Gastrocnemius medialis (tissue), 4 donors: ENCODE measurements around the gene PLCD1. TPM values are rescaled to one million over a fixed set of nuclear protein-coding genes. Genes with fewer than 3 reads are reported as not detected.
"Not testable (repeated sequence)": the region's sequence is repeated elsewhere in the genome, so short reads cannot be mapped to it uniquely, and the experiment has no call there.

Experiments used
- ATAC-seq, 2 donors: fragments of 150-250 bp; one replicate each; pipeline ENCODE4 v1.9.1; 2016
- DNase-seq, 2 donors: peaks; one replicate each; pipeline ENCODE4 v3.0.0-alpha.2; 2019
- H3K27ac ChIP-seq, 4 donors: fragments of 200-600 bp; sonication (generic); 1 replicate in 1 of 4; 2 replicates in 3 of 4; pipeline ENCODE4 v1.5.1; 2016 to 2018; ENCODE audit warnings: mild to moderate bottlenecking in 2 of 4, moderate library complexity in 1 of 4
- H3K27me3 ChIP-seq, 3 donors: fragments of 200-600 bp; sonication (generic) in 2 of 3; 1 replicate in 1 of 3; 2 replicates in 2 of 3; pipeline versions ENCODE4 v1.5.1 to v1.6.0; 2016 to 2019; ENCODE audit warnings: mild to moderate bottlenecking in 1 of 3, moderate library complexity in 1 of 3
- H3K36me3 ChIP-seq, 2 donors: fragments of 200-600 bp; sonication (generic) in 1 of 2; one replicate each; pipeline ENCODE4 v1.5.1; 2017 to 2018
- H3K4me1 ChIP-seq, 2 donors: fragments of 200-600 bp; sonication (generic) in 1 of 2; one replicate each; pipeline ENCODE4 v1.5.1; 2016 to 2017; ENCODE audit warnings: mild to moderate bottlenecking in 2 of 2
- H3K4me3 ChIP-seq, 4 donors: fragments of 200-600 bp; sonication (generic) in 3 of 4; 1 replicate in 1 of 4; 2 replicates in 3 of 4; pipeline ENCODE4 v1.5.1; 2016 to 2019; ENCODE audit warnings: mild to moderate bottlenecking in 2 of 4
- H3K9me3 ChIP-seq, 3 donors: fragments of 200-600 bp; sonication (generic) in 2 of 3; 1 replicate in 1 of 3; 2 replicates in 2 of 3; pipeline ENCODE4 v1.5.1; 2016 to 2019
- CTCF ChIP-seq, 5 experiments: fragments of 450-650 bp in 3 of 5; fragments of 200-600 bp in 2 of 5; sonication (generic) in 2 of 5; IDR thresholded peaks in 4 of 5; conservative IDR thresholded peaks in 1 of 5; 1 replicate in 4 of 5; 2 replicates in 1 of 5; pipeline ENCODE4 v1.5.1; 2016 to 2019; ENCODE audit warnings: antibody characterized with exemption in 5 of 5, mild to moderate bottlenecking in 3 of 5, moderate library complexity in 3 of 5
- POLR2A ChIP-seq, 2 donors: fragments of 450-650 bp; IDR thresholded peaks; one replicate each; pipeline ENCODE4 v1.6.1; 2017; ENCODE audit warnings: antibody characterized with exemption in 2 of 2, mild to moderate bottlenecking in 2 of 2, moderate library complexity in 2 of 2
- in situ Hi-C, 4 donors: fragments of 200-750 bp; cut with MboI; loops; one replicate each; pipeline versions ENCODE4 v1.15.0 to v1.8.0; 2017; ENCODE audit warnings: low sequenced_read_pairs in 4 of 4
- intact Hi-C: fragments of 100-400 bp; cut with DNase I; formaldehyde crosslinking; loops from one replicate; pipeline ENCODE4 v1.15.1; 2023; ENCODE audit warnings: low total_unique reads
- total RNA-seq, 4 donors: library from RNA; depleted of rRNA; stranded (reverse); fragments of >200 nt; gene quantifications; one replicate each; pipeline versions ENCODE4 v1.1.0 to v1.2.3, GENCODE V29; 2016

Gene PLCD1
- total RNA-seq, 4 donors from 2014 or later = 2.4 to 6.2 (median 4.7) TPM

- no peak for TF ChIP-seq POLR2A (IDR thresholded peaks at IDR 0.05)
- no peak for TF ChIP-seq CTCF (IDR thresholded peaks at IDR 0.05 in 4 of 5, conservative IDR thresholded peaks at IDR 0.05 in 1 of 5)
- intact Hi-C loops = no loop called here
- H3K27me3 ChIP-seq = no peaks in the 10 kb centered on the region
- no peaks in the 10 kb centered on the region for H3K36me3 ChIP-seq
- no peak overlapping the region for H3K4me3 ChIP-seq
- ATAC-seq (no peak), DNase-seq (no peak)
- H3K9me3 ChIP-seq = no peaks in the 10 kb centered on the region
- no peak overlapping the region for H3K27ac ChIP-seq
- H3K4me1 ChIP-seq = no peaks in the 10 kb centered on the region
- in situ Hi-C loops = no loop called here
Measured at GRCh38 chr3:38059591-38059990, 30.1 kb upstream of the PLCD1 start.

GRCh38 chr3:38059148-38059547 lies 29.7 kb upstream of the PLCD1 start:
- intact Hi-C loops = no loop called here
- TF ChIP-seq CTCF (IDR thresholded peaks at IDR 0.05 in 4 of 5, conservative IDR thresholded peaks at IDR 0.05 in 1 of 5) = no peak
- no peak for TF ChIP-seq POLR2A (IDR thresholded peaks at IDR 0.05)
- no peak overlapping the region for H3K4me3 ChIP-seq
- ATAC-seq (no peak), DNase-seq (no peak)
- H3K36me3 ChIP-seq = no peaks in the 10 kb centered on the region
- no peaks in the 10 kb centered on the region for H3K9me3 ChIP-seq
- no peak overlapping the region for H3K27ac ChIP-seq
- H3K27me3 ChIP-seq = no peaks in the 10 kb centered on the region
- in situ Hi-C loops = no loop called here
- no peaks in the 10 kb centered on the region for H3K4me1 ChIP-seq

DNA sequence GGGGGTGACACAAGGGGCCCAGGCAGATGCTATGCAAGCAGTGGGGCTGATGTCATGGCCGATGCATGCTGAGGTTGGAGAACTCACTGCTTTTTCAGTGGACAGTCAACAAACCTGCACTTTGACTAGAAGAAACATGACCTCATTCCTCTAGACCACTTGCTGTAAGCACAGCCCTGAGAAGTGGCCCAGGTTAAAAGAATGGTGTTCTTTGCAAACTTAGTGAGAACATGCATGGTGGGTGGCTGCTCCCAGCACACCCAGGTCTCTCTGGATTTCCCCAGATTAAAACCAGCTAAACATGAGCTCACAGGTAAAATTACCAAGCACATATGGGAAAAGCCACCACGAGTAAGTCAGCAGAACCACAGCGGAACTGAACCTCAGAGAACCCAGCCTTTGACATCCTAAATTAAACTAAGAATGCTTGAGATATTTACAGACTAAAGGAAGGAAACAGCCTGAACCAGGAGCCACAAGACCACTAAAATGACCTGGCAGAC lies 25.1 kb upstream of the PLCD1 start:
- TF ChIP-seq POLR2A (IDR thresholded peaks at IDR 0.05) (no peak), CTCF (IDR thresholded peaks at IDR 0.05 in 4 of 5, conservative IDR thresholded peaks at IDR 0.05 in 1 of 5) (no peak)
- Histone ChIP-seq H3K27ac (no peak overlapping the region), H3K27me3 (no peaks in the 10 kb centered on the region), H3K36me3 (no peaks in the 10 kb centered on the region), H3K4me3 (no peak overlapping the region), H3K4me1 (no peaks in the 10 kb centered on the region), H3K9me3 (no peaks in the 10 kb centered on the region)
- ATAC-seq = no peak
- no peak for DNase-seq
- in situ Hi-C loops = no loop called here
- intact Hi-C loops = no loop called here

DNA sequence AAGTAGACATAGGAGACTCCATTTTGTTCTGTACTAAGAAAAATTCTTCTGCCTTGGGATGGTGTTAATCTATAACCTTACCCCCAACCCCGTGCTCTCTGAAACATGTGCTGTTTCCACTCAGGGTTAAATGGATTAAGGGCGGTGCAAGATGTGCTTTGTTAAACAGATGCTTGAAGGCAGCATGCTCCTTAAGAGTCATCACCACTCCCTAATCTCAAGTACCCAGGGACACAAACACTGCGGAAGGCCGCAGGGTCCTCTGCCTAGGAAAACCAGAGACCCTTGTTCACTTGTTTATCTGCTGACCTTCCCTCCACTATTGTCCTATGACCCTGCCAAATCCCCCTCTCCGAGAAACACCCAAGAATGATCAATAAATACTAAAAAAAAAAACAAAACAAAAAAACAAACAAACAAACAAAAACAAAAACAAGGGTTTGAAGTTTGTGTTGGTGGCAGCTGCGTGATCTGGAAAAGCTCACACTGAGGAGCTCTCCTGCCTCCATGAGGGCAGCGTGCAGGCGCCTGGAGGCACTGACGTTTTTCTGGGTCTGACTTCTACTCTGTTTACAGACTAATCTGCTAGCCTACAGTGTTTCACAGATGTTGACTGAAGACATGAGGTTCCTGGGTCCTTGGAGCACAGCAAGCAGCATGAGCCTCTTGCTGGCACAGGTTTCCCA lies 24.5 kb upstream of the PLCD1 start:
- in situ Hi-C loops, DNase-seq, H3K9me3 ChIP-seq, H3K4me3 ChIP-seq, H3K27me3 ChIP-seq, H3K27ac ChIP-seq, H3K4me1 ChIP-seq, intact Hi-C loops, ATAC-seq, H3K36me3 ChIP-seq: not testable (repeated sequence)

DNA sequence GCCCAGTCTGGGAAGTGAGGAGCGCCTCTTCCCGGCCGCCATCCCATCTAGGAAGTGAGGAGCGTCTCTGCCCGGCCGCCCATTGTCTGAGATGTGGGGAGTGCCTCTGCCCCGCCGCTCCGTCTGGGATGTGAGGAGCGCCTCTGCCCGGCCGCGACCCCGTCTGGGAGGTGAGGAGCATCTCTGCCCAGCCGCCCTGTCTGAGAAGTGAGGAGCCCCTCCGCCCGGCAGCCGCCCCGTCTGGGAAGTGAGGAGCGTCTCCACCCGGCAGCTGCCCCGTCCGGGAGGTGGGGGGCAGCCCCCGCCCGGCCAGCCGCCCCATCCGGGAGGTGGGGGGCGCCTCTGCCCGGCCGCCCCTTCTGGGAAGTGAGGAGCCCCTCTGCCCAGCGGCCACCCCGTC lies 23.8 kb upstream of the PLCD1 start:
- H3K4me3 ChIP-seq, DNase-seq, H3K9me3 ChIP-seq, H3K36me3 ChIP-seq, H3K27me3 ChIP-seq, H3K27ac ChIP-seq, H3K4me1 ChIP-seq, intact Hi-C loops, in situ Hi-C loops, ATAC-seq: not testable (repeated sequence)

DNA sequence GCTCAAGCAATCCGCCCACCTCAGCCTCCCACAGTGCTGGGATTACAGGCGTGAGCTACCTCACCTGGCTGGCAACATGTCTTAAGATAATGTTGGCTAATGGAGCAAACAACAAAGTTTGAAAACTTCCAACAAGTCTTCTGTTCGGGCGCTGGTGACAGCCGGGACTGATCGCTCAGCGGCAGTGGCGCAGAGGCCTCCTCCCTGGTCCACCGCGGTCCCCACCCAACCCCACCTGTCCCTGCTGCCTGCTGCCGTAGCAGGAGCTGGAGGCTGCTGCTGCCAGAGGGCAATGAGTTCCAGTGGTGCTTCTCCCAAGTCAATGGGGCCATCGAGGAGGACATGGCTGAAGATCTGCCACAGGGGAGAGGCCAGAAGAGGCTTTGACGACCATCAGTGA lies 21.7 kb upstream of the PLCD1 start:
- ATAC-seq = no peak
- no peaks in the 10 kb centered on the region for H3K27me3 ChIP-seq
- no peaks in the 10 kb centered on the region for H3K4me1 ChIP-seq
- DNase-seq = no peak
- in situ Hi-C loops (no loop called here), intact Hi-C loops (no loop called here)
- no peak overlapping the region for H3K4me3 ChIP-seq
- TF ChIP-seq POLR2A (IDR thresholded peaks at IDR 0.05) (no peak), CTCF (IDR thresholded peaks at IDR 0.05 in 4 of 5, conservative IDR thresholded peaks at IDR 0.05 in 1 of 5) (no peak)
- no peak overlapping the region for H3K27ac ChIP-seq
- no peaks in the 10 kb centered on the region for H3K9me3 ChIP-seq
- no peaks in the 10 kb centered on the region for H3K36me3 ChIP-seq
